Measurements from ENCODE around the gene SYT4. TPM values are rescaled to one million over a fixed set of nuclear protein-coding genes. Genes with fewer than 3 reads are reported as not detected.

SYT4 gene
- total RNA-seq, 4 donors from 2014 or later, result 0.65 TPM; not detected in 3

DNA sequence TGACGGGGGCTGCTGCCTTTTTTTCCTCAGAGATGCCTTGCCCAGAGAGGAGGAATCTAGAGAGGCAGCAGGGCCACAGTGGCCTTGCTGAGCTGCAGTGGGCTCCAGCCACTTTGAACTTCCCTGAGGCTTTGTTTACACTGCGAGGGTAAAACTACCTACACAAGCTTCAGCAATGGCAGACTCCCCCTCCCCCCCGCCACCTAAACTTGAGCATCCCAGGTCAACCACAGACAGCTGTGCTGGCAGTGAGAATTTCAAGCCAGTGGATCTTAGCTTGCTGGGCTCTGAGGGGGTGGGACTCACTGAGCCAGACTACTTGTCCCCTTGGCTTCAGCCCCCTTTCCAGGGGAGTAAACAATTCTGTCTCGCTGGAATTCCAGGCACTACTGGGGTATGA, 11.8 kb downstream of the SYT4 start:
- TF ChIP-seq, protein P1, sequence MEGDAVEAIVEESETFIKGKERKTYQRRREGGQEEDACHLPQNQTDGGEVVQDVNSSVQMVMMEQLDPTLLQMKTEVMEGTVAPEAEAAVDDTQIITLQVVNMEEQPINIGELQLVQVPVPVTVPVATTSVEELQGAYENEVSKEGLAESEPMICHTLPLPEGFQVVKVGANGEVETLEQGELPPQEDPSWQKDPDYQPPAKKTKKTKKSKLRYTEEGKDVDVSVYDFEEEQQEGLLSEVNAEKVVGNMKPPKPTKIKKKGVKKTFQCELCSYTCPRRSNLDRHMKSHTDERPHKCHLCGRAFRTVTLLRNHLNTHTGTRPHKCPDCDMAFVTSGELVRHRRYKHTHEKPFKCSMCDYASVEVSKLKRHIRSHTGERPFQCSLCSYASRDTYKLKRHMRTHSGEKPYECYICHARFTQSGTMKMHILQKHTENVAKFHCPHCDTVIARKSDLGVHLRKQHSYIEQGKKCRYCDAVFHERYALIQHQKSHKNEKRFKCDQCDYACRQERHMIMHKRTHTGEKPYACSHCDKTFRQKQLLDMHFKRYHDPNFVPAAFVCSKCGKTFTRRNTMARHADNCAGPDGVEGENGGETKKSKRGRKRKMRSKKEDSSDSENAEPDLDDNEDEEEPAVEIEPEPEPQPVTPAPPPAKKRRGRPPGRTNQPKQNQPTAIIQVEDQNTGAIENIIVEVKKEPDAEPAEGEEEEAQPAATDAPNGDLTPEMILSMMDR (IDR thresholded peaks at IDR 0.05; ENCODE audit: low read depth), result no peak

GRCh38 chr18:43248610-43249249, 28.6 kb downstream of the SYT4 start:
- TF ChIP-seq, protein P1 (IDR thresholded peaks at IDR 0.05; ENCODE audit: low read depth), result no peak

DNA sequence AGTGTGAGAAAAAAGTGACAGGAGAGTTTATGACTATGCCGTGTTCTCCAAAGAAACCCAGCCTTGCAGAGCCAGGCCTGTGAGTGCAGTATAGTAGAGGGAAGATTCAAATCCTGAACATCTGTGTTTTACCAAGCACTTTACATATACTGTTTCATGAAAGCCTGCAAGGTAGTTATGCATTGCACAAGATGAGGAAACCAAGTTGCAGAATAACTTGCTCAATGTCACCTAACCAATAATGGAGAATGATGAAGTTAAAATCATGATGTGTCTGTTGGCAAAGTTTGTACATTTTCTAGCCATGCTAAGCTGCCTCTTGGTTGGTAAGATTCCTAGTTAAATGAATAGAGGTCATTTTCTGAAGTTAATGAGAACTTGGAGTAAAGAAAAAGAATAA, 29.3 kb downstream of the SYT4 start:
- TF ChIP-seq, protein P1 (IDR thresholded peaks at IDR 0.05; ENCODE audit: low read depth), result no peak

GRCh38 chr18:43238429-43238828, 38.9 kb downstream of the SYT4 start:
- TF ChIP-seq, protein P1 (IDR thresholded peaks at IDR 0.05; ENCODE audit: low read depth), result no peak

DNA sequence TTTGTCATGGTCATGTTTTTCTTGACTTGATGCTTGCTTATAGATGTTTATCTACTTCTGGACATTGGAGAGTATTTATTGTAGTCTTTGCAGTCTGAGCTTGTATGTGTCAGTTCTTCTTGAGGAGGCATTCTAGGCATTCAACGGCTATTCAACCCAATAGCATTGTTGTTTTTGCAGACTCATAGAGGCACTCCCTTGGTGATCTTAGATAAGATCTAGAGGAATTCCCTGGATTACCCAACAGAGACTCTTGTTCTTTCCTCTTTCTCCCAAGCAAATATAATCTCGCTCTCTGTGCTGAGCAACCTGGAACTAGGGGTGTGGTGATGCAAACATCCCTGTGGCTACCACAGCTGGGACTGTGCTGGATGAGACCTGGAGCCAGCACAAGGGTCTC, 40.4 kb downstream of the SYT4 start:
- TF ChIP-seq, protein P1 (IDR thresholded peaks at IDR 0.05; ENCODE audit: low read depth), result no peak

DNA sequence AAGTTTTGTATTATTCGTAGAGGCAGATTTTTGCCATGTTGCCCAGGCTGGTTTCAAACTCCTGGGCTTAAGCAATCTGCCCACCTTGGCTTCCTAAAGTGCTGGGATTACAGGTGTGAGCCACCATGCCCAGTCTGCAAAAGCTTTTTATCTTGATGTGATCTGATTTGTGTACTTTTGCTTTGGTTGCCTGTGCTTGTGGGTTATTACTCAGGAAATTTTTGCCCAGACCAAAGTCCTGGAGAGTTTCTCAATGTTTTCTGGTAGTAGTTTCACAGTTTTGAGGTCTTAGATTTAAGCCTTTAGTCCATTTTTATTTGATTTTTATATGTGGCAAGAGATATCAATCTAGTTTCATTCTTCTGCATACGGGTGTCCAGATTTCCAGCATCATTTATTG, 42.4 kb downstream of the SYT4 start:
- TF ChIP-seq, protein P1 (IDR thresholded peaks at IDR 0.05; ENCODE audit: low read depth), result no peak

DNA sequence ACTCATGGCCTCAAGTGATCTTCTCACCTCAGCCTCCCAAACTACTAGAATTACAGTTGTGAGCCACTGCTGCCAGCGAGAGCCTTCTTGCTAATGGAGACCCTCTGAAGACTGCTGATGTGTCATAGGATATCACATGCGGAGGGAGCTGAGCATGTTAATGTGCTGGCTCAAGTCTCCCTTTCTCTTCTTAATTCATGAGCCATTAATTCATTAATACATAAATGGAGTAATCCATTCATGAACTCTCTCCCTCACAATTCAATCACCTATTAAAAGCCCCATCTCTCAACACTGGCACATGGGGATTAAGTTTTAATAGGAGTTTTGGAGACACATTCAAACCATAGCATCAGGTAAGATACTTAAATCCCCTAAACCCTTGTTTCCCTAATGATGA, 54.8 kb downstream of the SYT4 start:
- TF ChIP-seq, protein P1 (IDR thresholded peaks at IDR 0.05; ENCODE audit: low read depth), result no peak
